Activated CD4-positive, alpha-beta T cell treated with anti-CD3 and anti-CD28 coated beads, Interleukin-2, amount 50 U/mL, for 16 hours (primary cell): ENCODE results near the gene UQCRFS1.
A peak's percentile ranks its signal among the peaks of the same experiment; 100 is the strongest.
"Not testable (repeated sequence)": the region's sequence is repeated elsewhere in the genome, so short reads cannot be mapped to it uniquely, and the experiment has no call there.

Experiments used
- DNase-seq: peaks from one replicate; pipeline ENCODE4 v3.0.0-alpha.2; 2020

Gene UQCRFS1

GRCh38 chr19:29212648-29213573, at the start of gene UQCRFS1:
Gene UQCRFS1, minus strand, starts transcription at chr19:29213151. Its CDS starts 33 bp downstream, at chr19:29213118.
- DNase-seq: peak; percentile 97

GRCh38 chr19:29262085-29262484, 49.1 kb upstream of the UQCRFS1 start:
- no peak for DNase-seq

- DNase-seq: peak; percentile 62
These were observed 47.7 kb upstream of the UQCRFS1 start for GRCh38 chr19:29260477-29261317.

GRCh38 chr19:29259867-29260281, 46.9 kb upstream of the UQCRFS1 start:
- DNase-seq: no peak

GRCh38 chr19:29259153-29259552, 46.2 kb upstream of the UQCRFS1 start:
- peak; percentile 5 for DNase-seq

- DNase-seq: no peak
These were observed 43.6 kb upstream of the UQCRFS1 start for GRCh38 chr19:29256516-29256915.

- DNase-seq: no peak
These were observed 43.0 kb upstream of the UQCRFS1 start for GRCh38 chr19:29255912-29256311.

GRCh38 chr19:29255006-29255405, 42.1 kb upstream of the UQCRFS1 start:
- no peak for DNase-seq

GRCh38 chr19:29249798-29250197, 36.8 kb upstream of the UQCRFS1 start:
- DNase-seq: not testable (repeated sequence)

- DNase-seq: no peak
These were observed 35.4 kb upstream of the UQCRFS1 start for GRCh38 chr19:29248332-29248844.

- no peak for DNase-seq
These were observed 34.9 kb upstream of the UQCRFS1 start for GRCh38 chr19:29247872-29248271.

GRCh38 chr19:29247471-29247870, 34.5 kb upstream of the UQCRFS1 start:
- DNase-seq: no peak

- no peak for DNase-seq
These were observed 34.1 kb upstream of the UQCRFS1 start for GRCh38 chr19:29247051-29247450.

GRCh38 chr19:29245215-29245614, 32.3 kb upstream of the UQCRFS1 start:
- no peak for DNase-seq

GRCh38 chr19:29241324-29241723, 28.4 kb upstream of the UQCRFS1 start:
- DNase-seq: no peak

GRCh38 chr19:29239213-29239776, 26.3 kb upstream of the UQCRFS1 start:
- no peak for DNase-seq

GRCh38 chr19:29233591-29233990, 20.6 kb upstream of the UQCRFS1 start:
- no peak for DNase-seq

GRCh38 chr19:29232315-29232852, 19.4 kb upstream of the UQCRFS1 start:
- no peak for DNase-seq

- DNase-seq: not testable (repeated sequence)
These were observed 18.4 kb upstream of the UQCRFS1 start for GRCh38 chr19:29231306-29231705.

GRCh38 chr19:29217616-29218015, 4.7 kb upstream of the UQCRFS1 start:
- DNase-seq: no peak

GRCh38 chr19:29216021-29216420, 3.1 kb upstream of the UQCRFS1 start:
- DNase-seq: no peak

GRCh38 chr19:29215322-29215845, 2.4 kb upstream of the UQCRFS1 start:
- no peak for DNase-seq

GRCh38 chr19:29214411-29214810, 1.5 kb upstream of the UQCRFS1 start:
- DNase-seq: no peak
